Smooth muscle cell (in vitro differentiated cells): ENCODE data around the gene SCN2B. TPM values are rescaled to one million over a fixed set of nuclear protein-coding genes. Genes with fewer than 3 reads are reported as not detected.
A peak's percentile ranks its signal among the peaks of the same experiment; 100 is the strongest.

Experiments used
- DNase-seq: peaks from one replicate; lab custom pipeline; 2025; ENCODE audit not compliant: unreplicated experiment; lab: John Stamatoyannopoulos, UW
- H2AFZ ChIP-seq: fragments of 200-600 bp; sonication (generic); 2 replicates; pipeline ENCODE4 v1.6.0; 2016; ENCODE audit warnings: antibody characterized with exemption, low read depth, mild to moderate bottlenecking
- H3F3A ChIP-seq: fragments of 200-600 bp; sonication (generic); 2 replicates; pipeline ENCODE4 v1.6.0; 2017; ENCODE audit warnings: antibody characterized with exemption, low read depth
- H3K27ac ChIP-seq: fragments of 200-600 bp; sonication (generic); 2 replicates; pipeline ENCODE4 v1.5.1; 2016; ENCODE audit warnings: low read depth, mild to moderate bottlenecking
- H3K27me3 ChIP-seq: fragments of 200-600 bp; sonication (generic); 2 replicates; pipeline ENCODE4 v1.6.1; 2016; ENCODE audit warnings: low read depth, mild to moderate bottlenecking
- H3K36me3 ChIP-seq: fragments of 200-600 bp; sonication (generic); 2 replicates; pipeline ENCODE4 v1.5.1; 2016; ENCODE audit warnings: low read depth
- H3K4me1 ChIP-seq: fragments of 200-600 bp; sonication (generic); 2 replicates; pipeline ENCODE4 v1.5.1; 2016; ENCODE audit warnings: low read depth
- H3K4me2 ChIP-seq: fragments of 200-600 bp; sonication (generic); 2 replicates; pipeline ENCODE4 v1.6.0; 2016; ENCODE audit warnings: mild to moderate bottlenecking
- H3K4me3 ChIP-seq: fragments of 200-600 bp; sonication (generic); 2 replicates; pipeline ENCODE4 v1.5.1; 2016; ENCODE audit warnings: mild to moderate bottlenecking
- H3K79me2 ChIP-seq: fragments of 200-600 bp; sonication (generic); 2 replicates; pipeline ENCODE4 v1.6.0; 2016; ENCODE audit warnings: low read depth, mild to moderate bottlenecking
- H3K9ac ChIP-seq: fragments of 200-600 bp; sonication (generic); 2 replicates; pipeline ENCODE4 v1.6.0; 2016; ENCODE audit warnings: low read depth
- H3K9me3 ChIP-seq: fragments of 200-600 bp; sonication (generic); replicated peaks from 2 replicates; pipeline ENCODE4 v1.5.1; 2016; ENCODE audit warnings: low read depth
- H4K20me1 ChIP-seq: fragments of 200-600 bp; sonication (generic); 2 replicates; pipeline ENCODE4 v1.6.0; 2016; ENCODE audit warnings: low read depth
- WGBS: methylation state at CpG from one replicate; pipeline ENCODE4 v1.1.7; 2016; ENCODE audit warnings: low lambda C conversion rate; 5-methylcytosine and 5-hydroxymethylcytosine counted together
- polyA plus RNA-seq: library from polyadenylated mRNA; unstranded; fragments of >200 nt; fragmentation: Nextera tagmentation; extraction: Ambion mirVana; gene quantifications from 2 replicates; pipeline ENCODE4 v1.2.1, GENCODE V29; 2016
- total RNA-seq: library from RNA; depleted of rRNA; stranded (reverse); fragments of >200 nt; gene quantifications from 2 replicates; pipeline ENCODE4 v1.2.3, GENCODE V29; 2014
- TF ChIP-seq, protein P1 (sequence below): fragments of 200-600 bp; sonication (generic); IDR thresholded peaks from 2 replicates; pipeline ENCODE4 v1.5.1; 2017; ENCODE audit warnings: borderline replicate concordance, mild to moderate bottlenecking, antibody characterized with exemption; ENCODE audit not compliant: insufficient read depth, poor library complexity, severe bottlenecking

SCN2B gene
- total and polyA plus RNA-seq, 2 experiments from 2014 or later: 0.31 to 0.40 TPM

DNA sequence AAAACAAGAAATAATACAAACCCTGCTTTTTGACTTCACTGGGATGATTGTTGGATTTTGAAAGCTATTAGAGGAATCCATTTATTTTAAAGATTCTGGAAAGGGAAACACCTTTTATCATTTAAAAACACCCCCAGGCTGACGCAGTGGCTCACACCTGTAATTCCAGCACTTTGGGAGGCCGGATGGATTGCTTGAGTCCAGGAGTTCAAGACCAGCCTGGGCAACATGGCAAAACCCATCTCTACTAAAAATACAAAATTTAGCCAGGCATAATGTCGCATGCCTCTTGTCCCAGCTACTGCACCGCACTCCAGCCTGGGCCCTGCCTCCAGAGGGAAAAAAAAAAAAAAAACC, 317 bp upstream of the SCN2B start:
- TF ChIP-seq, protein P1, sequence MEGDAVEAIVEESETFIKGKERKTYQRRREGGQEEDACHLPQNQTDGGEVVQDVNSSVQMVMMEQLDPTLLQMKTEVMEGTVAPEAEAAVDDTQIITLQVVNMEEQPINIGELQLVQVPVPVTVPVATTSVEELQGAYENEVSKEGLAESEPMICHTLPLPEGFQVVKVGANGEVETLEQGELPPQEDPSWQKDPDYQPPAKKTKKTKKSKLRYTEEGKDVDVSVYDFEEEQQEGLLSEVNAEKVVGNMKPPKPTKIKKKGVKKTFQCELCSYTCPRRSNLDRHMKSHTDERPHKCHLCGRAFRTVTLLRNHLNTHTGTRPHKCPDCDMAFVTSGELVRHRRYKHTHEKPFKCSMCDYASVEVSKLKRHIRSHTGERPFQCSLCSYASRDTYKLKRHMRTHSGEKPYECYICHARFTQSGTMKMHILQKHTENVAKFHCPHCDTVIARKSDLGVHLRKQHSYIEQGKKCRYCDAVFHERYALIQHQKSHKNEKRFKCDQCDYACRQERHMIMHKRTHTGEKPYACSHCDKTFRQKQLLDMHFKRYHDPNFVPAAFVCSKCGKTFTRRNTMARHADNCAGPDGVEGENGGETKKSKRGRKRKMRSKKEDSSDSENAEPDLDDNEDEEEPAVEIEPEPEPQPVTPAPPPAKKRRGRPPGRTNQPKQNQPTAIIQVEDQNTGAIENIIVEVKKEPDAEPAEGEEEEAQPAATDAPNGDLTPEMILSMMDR: no peak
- H3K36me3 ChIP-seq: no peaks in the 10 kb centered on the region
- peaks cover 8% of the 10 kb centered on the region for H3F3A ChIP-seq
- peaks cover 10% of the 10 kb centered on the region for H3K4me1 ChIP-seq
- H3K27me3 ChIP-seq: no peaks in the 10 kb centered on the region
- H3K79me2 ChIP-seq: no peaks in the 10 kb centered on the region
- no peak overlapping the region for H3K4me2 ChIP-seq
- no peak for DNase-seq
- no peak overlapping the region for H2AFZ ChIP-seq
- no peak overlapping the region for H3K9ac ChIP-seq
- H3K4me3 ChIP-seq: no peak overlapping the region
- 89% methylated on average over 4 of the region's 4 CpGs for WGBS
- H3K27ac ChIP-seq: no peak overlapping the region
- H3K9me3 ChIP-seq: no peaks in the 10 kb centered on the region
- no peaks in the 10 kb centered on the region for H4K20me1 ChIP-seq

DNA sequence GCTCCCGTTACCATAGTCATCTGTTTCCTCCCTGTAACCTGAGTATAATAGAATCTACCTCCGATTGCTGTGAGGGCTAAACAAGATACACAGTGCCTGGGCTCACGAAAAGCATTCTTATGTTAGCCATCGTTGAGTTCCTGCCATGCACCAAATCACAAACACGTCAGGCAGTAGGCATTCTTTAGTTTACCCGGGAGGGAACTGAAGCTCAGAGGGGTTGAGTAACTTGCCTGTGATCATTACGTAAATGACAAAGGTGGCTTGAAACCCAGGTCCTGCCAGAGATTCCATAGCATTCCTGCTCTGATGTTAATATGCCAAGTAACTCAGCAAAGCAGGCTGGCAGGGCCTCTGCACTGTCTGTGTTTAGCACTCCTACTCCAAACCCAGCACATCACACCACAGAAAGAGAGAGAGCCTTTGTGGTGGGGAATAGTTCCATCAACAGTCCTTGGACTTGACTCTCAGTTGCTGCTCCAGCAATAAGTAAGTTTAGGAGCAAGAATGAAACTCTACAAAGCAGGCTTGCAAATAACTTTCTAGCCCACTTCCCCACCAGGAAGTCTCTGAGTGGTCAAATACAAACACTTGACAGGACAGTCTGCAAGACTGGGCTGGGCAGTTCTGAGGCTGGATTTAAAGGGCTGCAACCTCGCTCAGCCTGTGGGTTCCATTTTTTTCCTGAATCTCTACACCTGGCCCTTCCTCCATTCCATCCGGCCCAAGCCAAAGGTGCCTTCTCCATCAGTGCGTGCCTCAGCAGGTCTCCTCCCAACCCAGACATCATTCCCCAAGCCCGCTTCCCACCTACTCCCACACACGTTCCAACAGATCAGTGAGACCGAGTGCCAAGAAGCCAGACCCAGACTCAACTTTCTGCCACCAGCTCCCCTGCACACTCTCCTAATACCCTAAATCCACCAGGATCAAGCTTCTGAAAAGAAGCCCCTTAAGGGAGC, 1.1 kb downstream of the SCN2B start:
- Histone ChIP-seq H3K4me2 (peak overlapping the region; percentile 85), H3K4me3 (peak overlapping the region; percentile 47), H3K9ac (no peak overlapping the region), H3K36me3 (no peaks in the 10 kb centered on the region), H3K27me3 (peaks cover 12% of the 10 kb centered on the region), H3K27ac (no peak overlapping the region), H3K79me2 (no peaks in the 10 kb centered on the region), H4K20me1 (no peaks in the 10 kb centered on the region), H3K4me1 (peaks cover 10% of the 10 kb centered on the region), H2AFZ (peak overlapping the region; percentile 80), H3K9me3 (no peaks in the 10 kb centered on the region), H3F3A (peaks cover 8% of the 10 kb centered on the region)
- DNase-seq: no peak
- 30% methylated on average over 13 of the region's 13 CpGs for WGBS
- TF ChIP-seq, protein P1: no peak

DNA sequence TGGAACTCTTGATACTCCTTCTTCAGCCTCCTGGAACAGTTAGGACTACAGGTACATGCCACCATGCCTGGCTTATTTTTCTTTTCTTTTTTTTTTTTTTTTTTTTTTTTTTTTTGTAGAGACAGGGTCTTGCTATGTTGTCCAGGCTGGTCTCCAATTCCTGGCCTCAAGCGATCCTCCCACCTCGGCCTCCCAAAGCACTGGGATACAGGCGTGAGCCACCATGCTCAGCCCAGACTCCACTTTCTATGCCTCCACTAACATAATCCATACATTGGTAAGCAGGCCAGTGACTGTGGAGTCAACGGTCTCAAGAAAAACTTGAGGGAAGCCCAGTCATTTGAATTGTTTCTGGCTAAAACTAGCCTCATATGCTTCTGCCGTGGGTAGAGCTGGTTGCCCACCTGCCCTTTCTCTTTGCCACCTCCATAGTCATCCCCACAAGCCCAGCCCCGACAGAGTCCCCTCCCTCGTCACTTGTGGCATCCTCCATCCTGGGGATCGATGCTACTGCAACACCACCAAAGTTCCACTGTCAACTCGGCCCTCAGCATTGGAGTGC, 2.4 kb downstream of the SCN2B start:
- H3K27ac ChIP-seq: no peak overlapping the region
- H3K36me3 ChIP-seq: no peaks in the 10 kb centered on the region
- H4K20me1 ChIP-seq: no peaks in the 10 kb centered on the region
- H3K4me1 ChIP-seq: peaks cover 10% of the 10 kb centered on the region
- no peak overlapping the region for H3K4me2 ChIP-seq
- no peak for DNase-seq
- TF ChIP-seq, protein P1: no peak
- no peak overlapping the region for H3K9ac ChIP-seq
- no peaks in the 10 kb centered on the region for H3K9me3 ChIP-seq
- H3K79me2 ChIP-seq: no peaks in the 10 kb centered on the region
- no peak overlapping the region for H2AFZ ChIP-seq
- peaks cover 24% of the 10 kb centered on the region for H3K27me3 ChIP-seq
- whole genome bisulfite sequencing: 93% methylated on average over 7 of the region's 9 CpGs
- H3K4me3 ChIP-seq: no peak overlapping the region
- H3F3A ChIP-seq: peaks cover 8% of the 10 kb centered on the region
